OCI-LY7 (cell line): ENCODE measurements around the gene IDUA. TPM values are rescaled to one million over a fixed set of nuclear protein-coding genes. Genes with fewer than 3 reads are reported as not detected.

Source experiments
- BruUV-seq: library from RNA; stranded (reverse); fragments of 400-500 nt; replicated peaks from 2 replicates; lab custom pipeline; 2021; lab: Mats Ljungman, UMichigan
- CTCF ChIA-PET: fragments of 300-600 bp; sonication (Branson Sonifier 250); formaldehyde crosslinking; loops from one replicate; lab custom pipeline; 2022; ENCODE audit warnings: antibody characterized with exemption; ENCODE audit not compliant: unreplicated experiment; lab: Charles Lee
- POLR2A ChIA-PET: fragments of 300-600 bp; sonication (Branson Sonifier 250); formaldehyde crosslinking; loops from one replicate; lab custom pipeline; 2022; ENCODE audit warnings: antibody characterized with exemption; lab: Charles Lee
- DNase-seq: peaks from one replicate; pipeline ENCODE4 v3.0.0-alpha.2; 2015; ENCODE audit warnings: low spot score
- H2AFZ ChIP-seq: fragments of 200-600 bp; sonication (generic), shearing (Covaris generic); 2 replicates; pipeline ENCODE4 v1.6.1; 2014; ENCODE audit warnings: mild to moderate bottlenecking, antibody characterized with exemption, low read length, moderate library complexity
- H3K27ac ChIP-seq: fragments of 200-600 bp; sonication (generic); 2 replicates; pipeline ENCODE4 v1.5.1; 2014; ENCODE audit warnings: mixed run types, low read depth, mild to moderate bottlenecking, moderate library complexity, low read length, inconsistent platforms; ENCODE audit not compliant: poor library complexity, severe bottlenecking
- H3K36me3 ChIP-seq: fragments of 200-600 bp; sonication (generic); 2 replicates; pipeline ENCODE4 v1.6.1; 2014; ENCODE audit warnings: mild to moderate bottlenecking, antibody characterized with exemption, low read length, moderate library complexity, mixed read lengths; ENCODE audit not compliant: insufficient read depth
- H3K4me1 ChIP-seq: fragments of 200-600 bp; sonication (generic); 2 replicates; pipeline ENCODE4 v1.5.1; 2014; ENCODE audit warnings: mild to moderate bottlenecking, low read length; ENCODE audit not compliant: insufficient read depth, poor library complexity, severe bottlenecking
- H3K4me2 ChIP-seq: fragments of 200-600 bp; sonication (generic); 2 replicates; pipeline ENCODE4 v1.6.1; 2014; ENCODE audit warnings: mild to moderate bottlenecking, low read length
- H3K4me3 ChIP-seq: fragments of 200-600 bp; sonication (generic); 2 replicates; pipeline ENCODE4 v1.5.1; 2014; ENCODE audit warnings: mild to moderate bottlenecking, low read depth, low read length; ENCODE audit not compliant: poor library complexity, severe bottlenecking
- H3K79me2 ChIP-seq: fragments of 200-600 bp; sonication (generic); 2 replicates; pipeline ENCODE4 v1.6.1; 2016; ENCODE audit warnings: low read depth, mild to moderate bottlenecking, low read length, moderate library complexity, mixed read lengths; ENCODE audit not compliant: insufficient read depth
- H3K9me2 ChIP-seq: fragments of 200-600 bp; sonication (generic); 2 replicates; pipeline ENCODE4 v1.6.1; 2016; ENCODE audit warnings: mild to moderate bottlenecking, low read length, mixed read lengths; ENCODE audit not compliant: insufficient read depth
- H3K9me3 ChIP-seq: fragments of 200-600 bp; sonication (generic); 2 replicates; pipeline ENCODE4 v1.6.1; 2014; ENCODE audit warnings: mild to moderate bottlenecking, mixed run types, low read length, mixed read lengths
- H4K20me1 ChIP-seq: fragments of 200-600 bp; sonication (generic); 2 replicates; pipeline ENCODE4 v1.6.1; 2014; ENCODE audit warnings: mild to moderate bottlenecking, antibody characterized with exemption, low read length, moderate library complexity, mixed read lengths; ENCODE audit not compliant: insufficient read depth
- CTCF ChIP-seq: fragments of 200-600 bp; sonication (generic); conservative IDR thresholded peaks from 2 replicates; pipeline ENCODE4 v1.5.1; 2014; ENCODE audit warnings: mild to moderate bottlenecking, antibody characterized with exemption, low read length, moderate library complexity, mixed read lengths
- EZH2phosphoT487 ChIP-seq: fragments of 200-600 bp; sonication (generic); IDR thresholded peaks from 2 replicates; pipeline ENCODE4 v1.6.1; 2018; ENCODE audit warnings: low read depth, borderline replicate concordance, mild to moderate bottlenecking, mixed run types, antibody characterized with exemption, low read length, moderate library complexity, mixed read lengths
- intact Hi-C: fragments of 100-400 bp; cut with micrococcal nuclease; formaldehyde crosslinking; loops from one replicate; pipeline ENCODE4 v1.10.0; 2022; ENCODE audit not compliant: unreplicated experiment
- total RNA-seq, 2 experiments: library from RNA; depleted of rRNA in 1 of 2; stranded (reverse); fragments of >200 nt in 1 of 2; shearing (Covaris generic) in 1 of 2; gene quantifications; 2 replicates each; pipeline ENCODE4 v1.2.3, GENCODE V29; 2014 to 2022

The IDUA gene
- total RNA-seq, 2 experiments from 2014 or later = 12.3 to 15.7 TPM

DNA sequence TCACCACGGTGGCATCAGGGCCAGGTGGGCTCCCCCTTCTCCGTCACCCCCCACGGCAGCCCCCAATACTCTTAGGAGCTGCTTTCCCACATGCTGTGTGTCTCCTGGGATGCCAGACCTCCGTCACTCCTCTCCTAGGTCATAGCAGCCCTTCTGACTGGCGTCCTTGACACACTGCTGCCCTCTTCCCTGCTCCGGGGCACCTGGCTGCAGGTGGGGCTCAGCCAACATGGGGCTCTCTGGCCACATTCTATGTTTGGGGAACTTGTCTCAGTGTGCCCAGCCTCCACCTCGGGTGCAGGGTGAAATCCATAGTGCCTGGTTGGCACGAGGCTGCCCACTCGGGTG lies 40.8 kb upstream of the IDUA start:
- Histone ChIP-seq H3K27ac (no peak overlapping the region), H3K79me2 (no peaks in the 10 kb centered on the region), H3K9me3 (no peaks in the 10 kb centered on the region), H3K4me2 (no peak overlapping the region), H3K4me3 (no peak overlapping the region), H2AFZ (no peak overlapping the region), H3K9me2 (no peaks in the 10 kb centered on the region), H4K20me1 (no peaks in the 10 kb centered on the region), H3K36me3 (no peaks in the 10 kb centered on the region), H3K4me1 (no peaks in the 10 kb centered on the region)
- DNase-seq = no peak
- BruUV-seq = no TSS peak
- ChIA-PET CTCF (no interaction called here), POLR2A (no interaction called here)
- TF ChIP-seq CTCF (no peak), EZH2phosphoT487 (no peak)
- intact Hi-C loops = no loop called here

GRCh38 chr4:946517-947471 lies 40.0 kb upstream of the IDUA start:
- ChIA-PET POLR2A (no interaction called here), CTCF (no interaction called here)
- no TSS peak for BruUV-seq
- no peak overlapping the region for H3K4me2 ChIP-seq
- no peaks in the 10 kb centered on the region for H3K4me1 ChIP-seq
- DNase-seq = no peak
- H2AFZ ChIP-seq = no peak overlapping the region
- no peaks in the 10 kb centered on the region for H4K20me1 ChIP-seq
- H3K9me2 ChIP-seq = no peaks in the 10 kb centered on the region
- intact Hi-C loops = no loop called here
- TF ChIP-seq EZH2phosphoT487 (no peak), CTCF (no peak)
- H3K9me3 ChIP-seq = no peaks in the 10 kb centered on the region
- H3K4me3 ChIP-seq = no peak overlapping the region
- no peaks in the 10 kb centered on the region for H3K79me2 ChIP-seq
- H3K36me3 ChIP-seq = no peaks in the 10 kb centered on the region
- H3K27ac ChIP-seq = no peak overlapping the region

- POLR2A ChIA-PET = no interaction called here
- TF ChIP-seq CTCF = no peak
- no peak for TF ChIP-seq EZH2phosphoT487
Observed at GRCh38 chr4:947491-947971, 39.3 kb upstream of the IDUA start.

More at GRCh38 chr4:947491-947971, 39.3 kb upstream of the IDUA start:
- CTCF ChIA-PET = no interaction called here
- H2AFZ ChIP-seq = no peak overlapping the region
- H3K9me3 ChIP-seq = no peaks in the 10 kb centered on the region
- H3K27ac ChIP-seq = no peak overlapping the region
- DNase-seq = no peak
- H4K20me1 ChIP-seq = no peaks in the 10 kb centered on the region
- H3K9me2 ChIP-seq = no peaks in the 10 kb centered on the region
- H3K79me2 ChIP-seq = no peaks in the 10 kb centered on the region
- no peak overlapping the region for H3K4me3 ChIP-seq
- BruUV-seq = no TSS peak
- H3K4me2 ChIP-seq = no peak overlapping the region
- H3K36me3 ChIP-seq = no peaks in the 10 kb centered on the region
- H3K4me1 ChIP-seq = no peaks in the 10 kb centered on the region
- intact Hi-C loops = no loop called here
